H9 (cell line): ENCODE results near the gene CEP350. TPM values are rescaled to one million over a fixed set of nuclear protein-coding genes. Genes with fewer than 3 reads are reported as not detected.

ENCODE experiments used
- DNase-seq: peaks from one replicate; pipeline ENCODE4 v3.0.0-alpha.2; 2017
- H2AFZ ChIP-seq: one replicate; pipeline ENCODE4 v1.6.1; 2013; ENCODE audit warnings: mild to moderate bottlenecking, low read length, control low read depth, moderate library complexity
- H2AK5ac ChIP-seq: 2 replicates; pipeline ENCODE4 v1.6.1; 2013; ENCODE audit warnings: low read length, control low read depth, mixed read lengths; ENCODE audit not compliant: insufficient read length
- H2BK120ac ChIP-seq: one replicate; pipeline ENCODE4 v1.6.1; 2013; ENCODE audit warnings: low read depth, mild to moderate bottlenecking, low read length, control low read depth, inconsistent platforms; ENCODE audit not compliant: poor library complexity, severe bottlenecking
- H2BK12ac ChIP-seq: 2 replicates; pipeline ENCODE4 v1.6.1; 2013; ENCODE audit warnings: low read length, control low read depth, mixed read lengths, low read depth; ENCODE audit not compliant: insufficient read length
- H2BK15ac ChIP-seq: 2 replicates; pipeline ENCODE4 v1.6.1; 2013; ENCODE audit warnings: low read depth, low read length, control low read depth
- H2BK20ac ChIP-seq: one replicate; pipeline ENCODE4 v1.6.1; 2013; ENCODE audit warnings: low read depth, mild to moderate bottlenecking, low read length, control low read depth, inconsistent platforms; ENCODE audit not compliant: poor library complexity, severe bottlenecking
- H2BK5ac ChIP-seq: 2 replicates; pipeline ENCODE4 v1.6.1; 2013; ENCODE audit warnings: low read length, control low read depth, mixed read lengths; ENCODE audit not compliant: insufficient read length
- H3K14ac ChIP-seq: 2 replicates; pipeline ENCODE4 v1.6.1; 2013; ENCODE audit warnings: low read length, control low read depth; ENCODE audit not compliant: insufficient read depth
- H3K18ac ChIP-seq: 2 replicates; pipeline ENCODE4 v1.6.1; 2013; ENCODE audit warnings: low read depth, mild to moderate bottlenecking, mixed read lengths, low read length, control low read depth; ENCODE audit not compliant: insufficient read length
- H3K23ac ChIP-seq: 2 replicates; pipeline ENCODE4 v1.6.1; 2013; ENCODE audit warnings: low read length, control low read depth, mixed read lengths, low read depth; ENCODE audit not compliant: insufficient read length
- H3K23me2 ChIP-seq: 2 replicates; pipeline ENCODE4 v1.6.1; 2013; ENCODE audit warnings: low read depth, mild to moderate bottlenecking, mixed read lengths, low read length, control low read depth; ENCODE audit not compliant: insufficient read length, poor library complexity, severe bottlenecking
- H3K27ac ChIP-seq: 2 replicates; pipeline ENCODE4 v1.5.1; 2013; ENCODE audit warnings: low read length, control low read depth, mixed read lengths, low read depth; ENCODE audit not compliant: insufficient read length
- H3K27me3 ChIP-seq: 2 replicates; pipeline ENCODE4 v1.6.1; 2013; ENCODE audit warnings: low read length, control low read depth, inconsistent platforms; ENCODE audit not compliant: insufficient read depth
- H3K4ac ChIP-seq: 2 replicates; pipeline ENCODE4 v1.6.1; 2013; ENCODE audit warnings: low read depth, mild to moderate bottlenecking, control low read depth, inconsistent platforms, low read length, moderate library complexity
- H3K4me1 ChIP-seq: 2 replicates; pipeline ENCODE4 v1.6.1; 2013; ENCODE audit warnings: low read length, control low read depth, inconsistent platforms; ENCODE audit not compliant: insufficient read depth
- H3K4me2 ChIP-seq: 2 replicates; pipeline ENCODE4 v1.6.1; 2013; ENCODE audit warnings: low read length, control low read depth, mixed read lengths; ENCODE audit not compliant: insufficient read length, insufficient read depth
- H3K56ac ChIP-seq: 2 replicates; pipeline ENCODE4 v1.6.1; 2013; ENCODE audit warnings: low read depth, mild to moderate bottlenecking, mixed read lengths, low read length, control low read depth; ENCODE audit not compliant: insufficient read length
- H3K79me1 ChIP-seq: 2 replicates; pipeline ENCODE4 v1.6.1; 2013; ENCODE audit warnings: low read depth, mild to moderate bottlenecking, moderate library complexity, low read length, control low read depth, inconsistent platforms; ENCODE audit not compliant: insufficient read depth, poor library complexity, severe bottlenecking
- H3K79me2 ChIP-seq: 2 replicates; pipeline ENCODE4 v1.6.1; 2013; ENCODE audit warnings: low read length, control low read depth, inconsistent platforms; ENCODE audit not compliant: insufficient read depth
- H3K9ac ChIP-seq: 2 replicates; pipeline ENCODE4 v1.6.1; 2013; ENCODE audit warnings: low read length, control low read depth, mixed read lengths; ENCODE audit not compliant: insufficient read length; ENCODE audit errors: extremely low read depth
- H3K9me3 ChIP-seq: one replicate; pipeline ENCODE4 v1.6.1; 2013; ENCODE audit warnings: low read depth, low read length, inconsistent platforms; ENCODE audit not compliant: control insufficient read depth
- H3T11ph ChIP-seq: one replicate; pipeline ENCODE4 v1.6.1; 2013; ENCODE audit warnings: mild to moderate bottlenecking, low read length, control low read depth, inconsistent platforms
- H4K20me1 ChIP-seq: one replicate; pipeline ENCODE4 v1.6.1; 2013; ENCODE audit not compliant: control insufficient read depth, insufficient read length, insufficient read depth
- H4K5ac ChIP-seq: 2 replicates; pipeline ENCODE4 v1.6.1; 2013; ENCODE audit warnings: low read depth, mild to moderate bottlenecking, mixed read lengths, low read length, control low read depth; ENCODE audit not compliant: insufficient read length
- H4K8ac ChIP-seq: replicated peaks from 2 replicates; pipeline ENCODE4 v1.6.1; 2013; ENCODE audit warnings: low read length, control low read depth, mixed read lengths, low read depth; ENCODE audit not compliant: insufficient read length
- H4K91ac ChIP-seq: 2 replicates; pipeline ENCODE4 v1.6.1; 2013; ENCODE audit warnings: low read depth, mild to moderate bottlenecking, moderate library complexity, mixed read lengths, low read length, control low read depth; ENCODE audit not compliant: insufficient read length
- H3K27ac Mint-ChIP-seq, 3 experiments: 2 replicates in 2 of 3; 3 replicates in 1 of 3; pipeline ENCODE4 v1.8.0; 2020 to 2021; ENCODE audit warnings: mixed read lengths in 3 of 3, mild to moderate bottlenecking in 1 of 3, moderate library complexity in 1 of 3
- H3K27me3 Mint-ChIP-seq: 2 replicates; pipeline ENCODE4 v1.8.0; 2021; ENCODE audit warnings: low read depth, mild to moderate bottlenecking, moderate library complexity, mixed read lengths
- H3K36me3 Mint-ChIP-seq, 3 experiments: 2 replicates in 2 of 3; 3 replicates in 1 of 3; pipeline ENCODE4 v1.8.0; 2020 to 2021; ENCODE audit warnings: low read depth in 3 of 3, mixed read lengths in 3 of 3; ENCODE audit not compliant: insufficient read depth in 1 of 3
- H3K4me1 Mint-ChIP-seq, 2 experiments: 2 replicates each; pipeline ENCODE4 v1.8.0; 2020; ENCODE audit warnings: mixed read lengths in 2 of 2
- H3K4me3 Mint-ChIP-seq, 2 experiments: 2 replicates in 1 of 2; 3 replicates in 1 of 2; pipeline ENCODE4 v1.8.0; 2020 to 2021; ENCODE audit warnings: mild to moderate bottlenecking in 2 of 2, mixed read lengths in 2 of 2, moderate library complexity in 1 of 2
- H3K9me3 Mint-ChIP-seq, 2 experiments: 2 replicates in 1 of 2; 3 replicates in 1 of 2; pipeline ENCODE4 v1.8.0; 2020; ENCODE audit warnings: mild to moderate bottlenecking in 2 of 2, mixed read lengths in 2 of 2, moderate library complexity in 1 of 2
- CTCF ChIP-seq: fragments of 200-600 bp; sonication (generic); conservative IDR thresholded peaks from 3 replicates; pipeline ENCODE4 v1.8.0; 2021; ENCODE audit warnings: antibody characterized with exemption, mild to moderate bottlenecking
- WGBS: extraction: QIAGEN DNeasy Blood & Tissue Kit; methylation state at CpG from one replicate; pipeline ENCODE4 v1.1.7; 2013; ENCODE audit warnings: missing lambda C conversion rate, low lambda C conversion rate, mixed read lengths; ENCODE audit not compliant: insufficient read length; ENCODE audit errors: extremely low coverage; 5-methylcytosine and 5-hydroxymethylcytosine counted together
- total RNA-seq: library from RNA; stranded (reverse); gene quantifications from 2 replicates; pipeline ENCODE4 v1.2.1, GENCODE V29; 2021

The CEP350 gene
- total RNA-seq, 1 experiment from 2014 or later, result 39.2 TPM

GRCh38 chr1:180131510-180131909, 176.9 kb downstream of the CEP350 start:
- no peaks in the 10 kb centered on the region for H3K36me3 Mint-ChIP-seq
- H2AFZ ChIP-seq, result no peak overlapping the region
- H3K56ac ChIP-seq, result no peak overlapping the region
- no peak overlapping the region for H2BK20ac ChIP-seq
- no peak overlapping the region for H3K4me3 Mint-ChIP-seq
- H3K23me2 ChIP-seq, result no peaks in the 10 kb centered on the region
- H3K23ac ChIP-seq, result no peak overlapping the region
- no peak for DNase-seq
- no CpG with 5 or more reads among the region's 5 CpGs for WGBS
- H3K9me3 Mint-ChIP-seq, result no peaks in the 10 kb centered on the region
- H2BK5ac ChIP-seq, result no peak overlapping the region
- H4K8ac ChIP-seq, result no peak overlapping the region
- no peaks in the 10 kb centered on the region for H4K20me1 ChIP-seq
- TF ChIP-seq CTCF, result no peak
- H2BK15ac ChIP-seq, result no peak overlapping the region
- no peak overlapping the region for H3K18ac ChIP-seq
- no peak overlapping the region for H3K14ac ChIP-seq
- no peak overlapping the region for H2AK5ac ChIP-seq
- peaks cover 2% of the 10 kb centered on the region; the same call in 1 of the 2 replicates for H3K27me3 Mint-ChIP-seq
- H3K4me1 Mint-ChIP-seq, result peaks cover 7 to 11% of the 10 kb centered on the region in 2 experiments
- H3K27me3 ChIP-seq, result no peaks in the 10 kb centered on the region
- no peak overlapping the region for H3K9ac ChIP-seq
- H3K4me1 ChIP-seq, result peaks cover 2% of the 10 kb centered on the region
- H3K79me1 ChIP-seq, result no peaks in the 10 kb centered on the region
- H3K9me3 ChIP-seq, result no peaks in the 10 kb centered on the region
- no peak overlapping the region for H3K27ac ChIP-seq
- no peak overlapping the region for H3K4me2 ChIP-seq
- H2BK12ac ChIP-seq, result no peak overlapping the region
- H3K27ac Mint-ChIP-seq, result no peak overlapping the region
- no peak overlapping the region for H3K4ac ChIP-seq
- no peak overlapping the region for H3T11ph ChIP-seq
- no peaks in the 10 kb centered on the region for H3K79me2 ChIP-seq
- no peak overlapping the region for H4K5ac ChIP-seq
- no peak overlapping the region for H4K91ac ChIP-seq
- H2BK120ac ChIP-seq, result no peak overlapping the region
